ENCODE data around the gene TMEM190.
"Not testable (repeated sequence)": the region's sequence is repeated elsewhere in the genome, so short reads cannot be mapped to it uniquely, and the experiment has no call there.

The TMEM190 gene

GRCh38 chr19:55376241-55376933 lies at the start of gene TMEM190:
Gene TMEM190 (plus strand): TSS chr19:55376826. CDS start chr19:55376854, 28 bp downstream.
- no peak for DNase-seq (ENCODE audit: low read depth in 2 of 2, low spot score in 1 of 2)

DNA sequence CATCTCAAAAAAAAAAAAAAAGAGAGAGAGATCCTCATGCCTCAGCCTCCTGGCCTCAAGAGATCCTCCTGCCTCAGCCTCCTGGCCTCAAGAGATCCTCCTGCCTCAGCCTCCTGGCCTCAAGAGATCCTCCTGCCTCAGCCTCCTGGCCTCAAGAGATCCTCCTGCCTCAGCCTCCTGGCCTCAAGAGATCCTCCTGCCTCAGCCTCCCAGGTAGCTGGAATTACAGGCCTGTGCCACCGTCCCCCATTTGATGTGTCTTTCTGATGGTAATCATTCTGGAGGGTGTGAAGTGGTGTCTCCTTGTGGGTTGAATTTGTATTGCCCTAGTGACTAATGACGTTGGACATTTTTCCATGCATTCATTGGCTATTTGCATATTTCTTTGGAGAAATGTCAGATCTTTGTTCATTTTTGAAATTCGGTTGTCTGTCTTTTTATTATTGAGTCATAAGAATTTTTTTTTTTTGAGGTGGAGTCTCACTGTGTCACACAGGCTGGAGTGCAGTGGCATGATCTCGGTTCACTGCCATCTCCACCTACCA lies 47.8 kb upstream of the TMEM190 start:
- not testable (repeated sequence) for DNase-seq (ENCODE audit: low read depth in 2 of 2, low spot score in 1 of 2)

DNA sequence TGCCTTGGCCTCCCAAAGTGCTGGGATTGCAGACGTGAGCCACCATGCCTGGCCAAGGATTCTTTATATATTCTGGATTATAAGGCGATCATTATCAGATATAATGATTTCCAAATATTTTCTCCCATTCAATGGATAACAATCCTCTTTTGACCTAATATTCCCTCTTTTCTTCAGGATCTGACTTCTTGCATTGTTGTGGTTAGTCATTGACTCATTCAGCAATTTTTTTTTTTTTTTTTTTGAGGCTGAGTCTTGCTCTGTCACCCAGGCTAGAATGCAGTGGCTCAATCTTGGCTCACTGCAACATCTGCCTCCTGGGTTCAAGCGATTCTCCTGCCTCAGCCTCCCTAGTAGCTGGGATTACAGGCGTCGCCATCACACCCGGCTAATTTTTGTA lies 46.8 kb upstream of the TMEM190 start:
- DNase-seq (ENCODE audit: low read depth in 2 of 2, low spot score in 1 of 2) = not testable (repeated sequence)

DNA sequence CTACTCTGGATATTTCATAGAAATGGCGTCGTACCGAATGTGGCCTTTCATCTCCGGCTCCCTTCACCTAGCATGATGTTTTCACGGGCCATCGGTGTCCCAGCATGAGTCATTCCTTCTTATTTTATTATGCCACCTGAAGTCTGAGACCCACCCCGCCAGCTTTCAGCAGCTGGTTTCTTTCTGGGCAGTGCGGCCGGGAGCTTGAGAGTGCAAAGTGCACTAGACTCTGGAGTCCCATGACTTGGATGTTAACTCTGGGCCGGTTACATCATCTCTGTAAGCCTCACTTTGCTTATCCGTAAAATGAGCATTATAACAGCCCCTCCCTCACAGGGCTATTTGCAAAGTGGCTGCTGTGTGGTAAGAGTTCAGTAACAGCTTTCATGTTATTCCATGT lies 42.8 kb upstream of the TMEM190 start:
- DNase-seq (ENCODE audit: low read depth in 2 of 2, low spot score in 1 of 2) = no peak

DNA sequence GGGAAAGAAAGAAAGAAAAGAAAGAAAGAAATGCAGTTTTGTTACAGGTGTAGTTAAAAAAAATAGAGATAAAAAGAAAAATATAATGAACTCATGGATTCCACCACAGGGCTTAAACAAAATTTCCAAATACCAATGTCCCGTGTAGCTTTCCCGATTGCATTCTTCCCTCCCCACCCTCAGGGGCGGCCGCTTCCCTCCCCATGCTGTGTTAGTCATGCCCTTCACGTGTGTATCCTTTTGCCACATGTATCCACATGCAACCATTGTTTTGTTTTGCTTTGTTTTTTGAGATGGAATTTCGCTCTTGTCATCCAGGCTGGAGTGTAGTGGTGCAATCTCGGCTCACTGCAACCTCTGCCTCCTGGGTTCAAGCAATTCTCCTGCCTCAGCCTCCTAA lies 40.5 kb upstream of the TMEM190 start:
- no peak for DNase-seq (ENCODE audit: low read depth in 2 of 2, low spot score in 1 of 2)

DNA sequence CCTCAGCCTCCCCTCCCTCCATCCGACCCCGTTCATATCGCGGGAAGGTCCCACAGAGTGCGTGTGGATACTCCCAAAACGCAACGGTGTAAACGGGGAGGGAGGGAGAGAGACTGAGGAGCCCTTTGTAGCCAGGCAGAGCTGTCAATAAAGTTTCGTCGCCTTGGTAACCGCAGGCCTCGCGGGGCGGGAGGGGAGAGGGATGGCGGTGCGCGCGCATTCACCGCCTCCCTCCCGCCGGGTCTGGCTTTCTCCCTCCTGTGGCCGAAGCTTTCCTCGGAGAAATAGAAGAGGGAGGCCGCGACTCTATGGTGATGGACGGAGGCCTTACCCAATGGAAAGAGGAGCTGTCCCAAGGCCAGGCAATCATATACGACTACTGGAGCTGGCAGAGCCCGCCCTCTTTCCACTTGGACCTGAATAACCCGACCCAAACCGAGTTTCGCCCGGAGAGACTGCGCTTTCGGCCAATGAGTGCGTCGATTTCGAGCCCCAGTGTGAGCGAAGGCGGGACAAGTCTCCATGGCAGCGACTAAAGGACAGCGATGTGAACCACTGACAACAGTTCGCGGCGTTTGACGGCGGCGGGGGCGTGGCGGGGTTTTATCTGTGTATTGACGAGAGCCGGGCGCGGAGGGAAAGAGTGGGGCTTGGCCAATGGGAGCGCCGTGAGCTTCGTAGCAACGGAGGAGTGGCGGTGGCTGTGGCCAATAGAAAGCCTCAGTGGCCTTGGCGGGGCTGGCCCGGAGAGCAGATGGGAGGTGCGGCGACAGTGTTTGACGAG lies 37.3 kb upstream of the TMEM190 start, which contains the start of gene KMT5C:
Gene KMT5C (plus strand): TSS at position 772 of the 784 bp plus-strand sequence. CDS start 2,061 bp downstream, outside the sequence.
- peak; percentile 100 for DNase-seq (ENCODE audit: low read depth in 2 of 2, low spot score in 1 of 2)

DNA sequence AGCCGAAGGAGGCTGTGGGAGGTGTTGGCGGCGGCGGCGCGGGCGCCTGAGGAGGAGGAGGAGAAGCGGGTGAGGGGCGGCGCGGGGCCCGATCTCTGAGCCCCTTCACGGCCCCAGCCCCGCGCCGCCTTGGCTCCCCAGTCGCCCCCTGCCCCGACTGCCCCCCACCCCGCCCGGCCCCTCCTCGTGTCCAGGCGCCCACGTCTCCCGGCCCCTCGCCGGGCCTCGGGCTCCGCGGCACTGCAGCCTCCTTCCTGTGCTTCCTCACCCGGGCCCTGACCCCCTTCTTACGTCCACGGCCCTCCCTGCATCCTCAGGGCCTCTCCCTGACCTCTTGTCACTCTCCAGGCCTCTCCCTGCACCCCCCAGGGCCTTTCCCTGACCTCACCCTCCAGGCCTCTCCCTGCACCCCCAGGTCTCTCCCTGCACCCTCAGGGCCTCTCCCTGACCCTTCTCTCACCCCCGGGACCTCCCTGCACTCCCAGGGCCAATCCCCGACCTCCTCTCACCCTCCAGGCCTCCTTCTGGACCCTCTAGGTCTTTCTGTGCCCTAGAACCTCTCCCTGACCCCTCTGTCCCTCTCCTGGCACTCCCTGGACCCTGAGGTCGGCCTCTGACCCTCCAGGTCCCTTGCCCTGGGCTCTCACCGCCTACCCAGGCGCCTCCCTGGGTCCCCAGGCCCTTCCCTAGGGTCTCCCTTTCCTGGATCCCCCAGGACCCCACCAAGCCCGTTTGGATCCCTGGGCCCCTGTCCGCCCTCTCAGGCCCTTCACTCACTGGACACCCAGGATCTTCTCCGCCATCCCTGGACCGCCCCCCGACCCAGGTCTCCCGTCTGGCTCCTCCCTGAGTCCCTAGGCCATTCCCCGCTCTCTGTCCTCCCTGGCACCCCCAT lies 36.5 kb upstream of the TMEM190 start:
- DNase-seq (ENCODE audit: low read depth in 2 of 2, low spot score in 1 of 2) = no peak

- no peak for DNase-seq (ENCODE audit: low read depth in 2 of 2, low spot score in 1 of 2)
These were observed 35.9 kb upstream of the TMEM190 start for GRCh38 chr19:55340784-55341147.

DNA sequence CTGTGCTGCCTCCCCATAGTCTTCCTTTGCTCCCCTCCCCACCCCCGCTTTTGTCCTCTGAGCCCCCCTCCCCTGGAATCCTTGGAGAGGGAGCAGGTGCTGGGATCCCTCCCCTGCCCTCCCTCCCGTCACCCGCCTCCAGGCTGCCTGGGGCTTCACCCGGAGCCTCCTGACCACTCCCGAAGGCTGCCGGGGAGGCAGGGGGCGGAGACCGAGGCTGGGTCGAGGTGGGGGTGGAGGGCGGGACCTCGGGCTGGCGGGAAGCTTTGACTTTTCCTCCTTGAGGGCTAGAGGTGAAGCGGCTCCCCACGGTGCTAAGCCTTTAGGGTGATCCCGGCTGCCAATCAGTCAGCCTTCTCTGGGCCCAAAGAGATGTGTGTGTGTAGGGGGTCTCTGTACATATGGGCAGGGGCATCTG lies 35.4 kb upstream of the TMEM190 start:
- no peak for DNase-seq (ENCODE audit: low read depth in 2 of 2, low spot score in 1 of 2)

DNA sequence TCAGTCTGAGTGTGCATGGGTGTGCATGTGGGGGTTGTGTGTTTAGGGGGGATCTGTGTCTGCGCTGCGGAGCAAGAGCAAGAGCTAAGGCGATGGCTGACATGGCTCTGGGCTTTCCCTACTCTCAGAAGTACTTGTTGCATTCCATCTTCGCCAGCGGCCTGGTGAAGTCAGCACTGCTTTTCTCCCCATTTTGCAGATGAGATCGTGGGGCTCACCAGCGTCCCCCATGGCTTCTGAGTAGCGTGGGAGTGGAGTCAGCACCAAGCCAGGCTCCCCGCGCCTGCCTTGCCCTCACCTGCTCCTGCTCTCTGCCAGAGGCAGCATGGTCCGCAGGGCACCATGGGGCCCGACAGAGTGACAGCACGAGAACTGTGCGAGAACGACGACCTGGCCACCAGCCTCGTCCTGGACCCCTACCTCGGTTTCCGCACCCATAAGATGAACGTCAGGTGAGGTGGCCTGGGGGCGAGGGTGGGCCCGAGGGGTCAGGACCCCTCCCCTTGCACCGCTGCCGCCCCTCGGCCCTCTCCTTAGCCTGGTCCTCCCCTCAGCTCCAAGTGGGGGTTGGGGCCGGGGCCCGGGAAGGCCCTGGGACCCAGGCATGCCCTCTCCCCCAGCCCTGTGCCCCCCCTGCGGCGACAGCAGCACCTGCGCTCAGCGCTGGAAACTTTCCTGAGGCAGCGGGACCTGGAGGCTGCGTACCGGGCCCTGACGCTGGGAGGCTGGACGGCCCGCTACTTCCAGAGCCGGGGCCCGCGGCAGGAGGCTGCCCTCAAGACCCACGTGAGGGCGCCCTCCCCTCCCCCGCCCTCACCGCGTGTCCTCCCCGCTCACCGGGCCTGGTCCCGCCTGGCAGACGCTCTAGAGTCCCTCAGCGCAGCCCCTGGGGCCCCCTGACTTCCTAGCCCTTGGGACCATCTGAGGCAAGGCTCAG lies 34.8 kb upstream of the TMEM190 start:
- no peak for DNase-seq (ENCODE audit: low read depth in 2 of 2, low spot score in 1 of 2)

DNA sequence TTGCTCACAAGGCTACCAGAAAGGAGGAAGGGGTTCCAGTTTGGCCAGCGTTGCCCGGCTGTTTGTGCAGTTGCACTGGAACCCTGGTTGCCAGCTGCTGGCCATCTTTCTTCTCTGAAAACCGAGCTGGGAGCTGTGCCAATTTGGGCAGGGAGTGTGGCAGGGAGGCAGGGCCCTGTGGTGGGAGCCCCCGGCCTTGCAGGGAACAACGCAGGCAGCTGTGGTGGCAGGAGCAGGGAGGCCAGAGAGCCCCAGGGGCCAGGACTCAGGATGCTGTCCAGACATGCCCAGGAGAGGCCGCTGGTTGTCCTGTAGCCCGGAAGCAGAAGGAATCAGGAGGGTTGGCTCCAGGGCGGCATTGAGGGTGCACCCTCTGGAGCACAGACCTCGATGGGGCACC lies 32.2 kb upstream of the TMEM190 start:
- DNase-seq (ENCODE audit: low read depth in 2 of 2, low spot score in 1 of 2) = no peak

DNA sequence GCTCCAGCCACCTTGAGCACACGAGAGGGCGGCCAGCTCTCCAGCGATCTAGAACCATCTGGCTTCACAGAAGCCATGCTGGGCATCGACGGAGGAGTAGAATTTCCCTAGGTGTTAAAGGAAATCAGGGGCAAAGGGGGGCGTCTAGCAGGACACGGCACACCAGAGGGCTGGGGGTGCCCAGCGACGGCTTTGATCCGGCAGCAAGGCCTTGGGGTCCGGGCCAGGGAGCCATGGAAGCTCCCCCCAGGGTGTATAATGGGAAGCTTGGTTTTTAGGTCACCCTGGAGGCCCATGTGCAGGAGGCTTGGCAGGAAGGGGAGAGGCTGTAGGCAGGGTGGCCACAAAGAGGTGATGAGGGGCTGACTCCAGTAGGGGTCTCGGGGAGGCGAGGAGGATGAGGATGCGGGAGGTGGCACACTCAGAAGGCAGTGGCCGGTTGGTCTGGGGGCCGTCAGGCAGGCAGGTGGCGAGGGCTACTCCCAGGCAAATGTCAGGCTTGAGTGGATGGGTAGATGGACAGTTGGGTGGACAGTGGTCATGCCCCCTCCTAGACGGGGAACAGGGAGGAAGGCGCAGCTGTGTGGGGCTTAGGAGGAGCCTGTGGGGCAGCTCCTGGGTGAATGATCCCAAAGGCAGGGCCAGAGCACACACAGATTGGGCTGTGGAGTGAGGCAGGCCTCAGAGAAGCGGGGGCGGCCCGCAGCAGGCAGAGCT lies 31.4 kb upstream of the TMEM190 start:
- no peak for DNase-seq (ENCODE audit: low read depth in 2 of 2, low spot score in 1 of 2)

GRCh38 chr19:55345818-55346724 lies 30.6 kb upstream of the TMEM190 start:
- DNase-seq (ENCODE audit: low read depth in 2 of 2, low spot score in 1 of 2) = no peak

DNA sequence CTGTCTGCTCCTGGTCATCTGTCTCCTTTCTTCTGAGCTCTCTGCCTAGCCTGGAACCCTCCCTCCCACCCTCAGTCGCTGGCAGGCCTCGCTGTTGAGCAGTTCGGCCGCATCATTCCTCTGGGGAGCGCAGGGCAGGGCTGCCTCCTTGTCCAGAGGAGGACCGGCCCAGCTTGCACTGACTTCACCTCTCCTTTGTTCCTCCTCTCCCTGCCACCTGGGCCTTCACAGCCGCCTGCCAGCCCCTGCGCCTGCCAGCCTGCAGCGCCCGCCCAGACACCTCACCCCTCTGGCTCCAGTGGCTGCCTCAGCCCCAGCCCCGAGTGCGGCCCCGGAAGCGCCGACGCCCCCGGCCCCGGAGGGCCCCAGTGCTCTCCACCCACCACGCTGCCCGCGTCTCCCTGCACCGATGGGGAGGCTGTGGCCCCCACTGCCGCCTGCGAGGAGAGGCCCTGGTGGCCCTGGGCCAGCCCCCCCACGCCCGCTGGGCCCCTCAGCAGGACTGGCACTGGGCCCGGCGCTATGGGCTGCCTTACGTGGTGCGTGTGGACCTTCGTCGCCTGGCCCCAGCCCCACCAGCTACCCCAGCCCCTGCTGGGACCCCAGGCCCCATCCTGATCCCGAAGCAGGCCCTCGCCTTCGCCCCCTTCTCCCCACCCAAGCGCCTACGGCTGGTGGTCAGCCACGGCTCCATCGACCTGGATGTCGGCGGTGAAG lies 29.7 kb upstream of the TMEM190 start:
- DNase-seq (ENCODE audit: low read depth in 2 of 2, low spot score in 1 of 2) = no peak

GRCh38 chr19:55347442-55348009 lies 29.1 kb upstream of the TMEM190 start:
- DNase-seq (ENCODE audit: low read depth in 2 of 2, low spot score in 1 of 2) = no peak

DNA sequence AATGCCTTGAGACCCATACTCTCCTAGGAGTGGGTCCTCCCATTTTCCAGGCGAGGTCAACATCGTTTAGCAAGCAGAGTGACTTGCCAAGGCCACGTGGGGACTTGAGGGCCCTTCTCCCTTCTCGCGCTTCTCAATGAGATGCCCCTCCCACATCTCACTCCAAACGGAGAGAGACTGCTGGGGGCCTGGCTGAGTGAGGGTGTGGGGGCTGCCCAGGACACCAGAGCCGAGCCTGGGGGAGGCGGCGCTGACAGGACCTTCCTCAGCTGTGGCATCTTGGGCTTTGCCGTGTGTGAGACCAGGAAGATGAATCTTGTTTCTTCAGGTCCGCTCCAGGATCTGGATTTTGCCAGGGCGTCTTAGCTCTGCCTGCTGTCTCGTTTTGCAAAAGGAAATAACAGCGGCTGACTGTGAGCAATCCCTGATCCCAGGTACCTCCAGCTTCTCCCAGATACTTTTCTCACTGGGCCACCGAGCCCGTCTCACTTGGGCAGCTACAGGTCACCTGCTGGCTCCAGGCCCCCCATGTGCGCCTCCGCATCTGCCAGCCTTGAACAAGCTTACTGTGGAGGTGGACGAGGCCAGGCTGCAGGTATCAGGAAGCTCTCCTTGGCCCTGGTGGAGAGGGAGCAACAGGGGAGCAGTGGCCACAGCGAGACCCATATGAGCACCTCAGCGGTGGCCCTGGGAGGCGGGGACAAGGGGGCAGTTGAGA lies 28.1 kb upstream of the TMEM190 start:
- no peak for DNase-seq (ENCODE audit: low read depth in 2 of 2, low spot score in 1 of 2)

All from stimulated activated CD8-positive, alpha-beta memory T cell treated with anti-CD3 and anti-CD28 coated beads, Interleukin-4, amount 100 ng/mL, for 1 hour (primary cell).